Hepatic stellate cell (primary cell): Measurements from ENCODE around the gene ASXL3.

Source experiments
- DNase-seq: peaks from one replicate; pipeline ENCODE4 v3.0.0; 2011; ENCODE audit warnings: low spot score

The ASXL3 gene

GRCh38 chr18:33577685-33578517 is at the start of gene ASXL3:
TSS of gene ASXL3 (plus strand) at chr18:33578219. CDS start at chr18:33578632, 413 bp downstream.
- DNase-seq, result peak; percentile 18

GRCh38 chr18:33532978-33533377 is 45.0 kb upstream of the ASXL3 start:
- no peak for DNase-seq

- no peak for DNase-seq
These were observed 41.1 kb upstream of the ASXL3 start for GRCh38 chr18:33536904-33537303.

- DNase-seq, result no peak
These were observed 39.5 kb upstream of the ASXL3 start for GRCh38 chr18:33538418-33539042.

- DNase-seq, result no peak
These were observed 37.6 kb upstream of the ASXL3 start for GRCh38 chr18:33540392-33540791.

- no peak for DNase-seq
These were observed 36.7 kb upstream of the ASXL3 start for GRCh38 chr18:33541316-33541715.

GRCh38 chr18:33556846-33557245 is 21.2 kb upstream of the ASXL3 start:
- no peak for DNase-seq

GRCh38 chr18:33557706-33558105 is 20.3 kb upstream of the ASXL3 start:
- no peak for DNase-seq

- DNase-seq, result no peak
These were observed 19.5 kb upstream of the ASXL3 start for GRCh38 chr18:33558529-33558928.

- DNase-seq, result no peak
These were observed 17.2 kb upstream of the ASXL3 start for GRCh38 chr18:33560686-33561370.

GRCh38 chr18:33562741-33563140 is 15.3 kb upstream of the ASXL3 start:
- DNase-seq, result no peak

- no peak for DNase-seq
These were observed 10.3 kb upstream of the ASXL3 start for GRCh38 chr18:33567705-33568104.

GRCh38 chr18:33571998-33572787 is 5.8 kb upstream of the ASXL3 start:
- DNase-seq, result no peak

- DNase-seq, result no peak
These were observed 4.8 kb upstream of the ASXL3 start for GRCh38 chr18:33573193-33573592.

GRCh38 chr18:33575451-33575850 is 2.6 kb upstream of the ASXL3 start:
- DNase-seq, result no peak

- DNase-seq, result no peak
These were observed 896 bp upstream of the ASXL3 start for GRCh38 chr18:33576999-33577646.

GRCh38 chr18:33578518-33579348 is 714 bp downstream of the ASXL3 start:
- no peak for DNase-seq

- no peak for DNase-seq
These were observed 1.6 kb downstream of the ASXL3 start for GRCh38 chr18:33579349-33580215.

GRCh38 chr18:33580546-33580945 is 2.5 kb downstream of the ASXL3 start:
- DNase-seq, result no peak

GRCh38 chr18:33581856-33582255 is 3.8 kb downstream of the ASXL3 start:
- no peak for DNase-seq
